Measurements from ENCODE around the gene MEX3D.

The MEX3D gene

DNA sequence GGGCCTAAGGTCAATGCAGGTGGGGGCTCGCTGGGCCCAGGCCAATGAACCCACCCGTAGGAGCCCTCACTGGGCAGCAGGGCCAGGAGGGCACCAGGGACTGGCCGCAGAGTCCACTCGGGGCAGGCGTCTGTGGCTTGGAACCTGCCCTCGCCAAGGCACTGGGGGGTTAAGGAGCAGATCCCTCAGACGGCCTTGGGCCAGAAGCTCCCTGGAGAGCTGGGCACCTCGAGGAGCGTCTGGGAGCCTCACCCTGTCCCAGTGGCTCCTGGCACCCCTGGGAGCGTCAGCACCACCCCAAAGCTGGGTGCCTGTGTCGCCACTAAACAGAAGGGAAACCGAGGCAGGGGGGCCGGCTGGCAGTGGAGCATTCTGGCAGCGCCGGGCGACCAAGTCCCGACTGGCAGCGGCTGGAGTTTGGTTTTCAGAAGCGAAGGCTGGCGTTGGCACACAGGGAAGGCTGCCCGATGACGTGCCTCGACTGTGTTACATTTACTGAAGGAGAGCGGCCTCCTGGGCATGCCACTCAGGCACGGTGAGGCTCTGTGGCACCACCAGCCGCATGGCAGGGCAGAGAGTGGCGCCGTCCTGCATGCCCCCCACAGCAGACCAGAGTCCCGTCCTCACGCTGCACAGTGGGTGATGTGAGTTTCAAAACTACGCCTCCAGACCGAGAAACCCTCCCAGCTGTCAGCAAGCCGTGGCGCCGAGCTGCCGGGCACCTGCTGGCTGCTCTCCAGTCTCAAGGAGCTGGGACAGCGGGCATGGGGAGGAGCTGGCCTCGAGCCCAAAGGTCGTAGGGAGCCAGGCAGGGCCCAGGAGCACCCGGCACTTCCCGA lies 9.2 kb upstream of the MEX3D start:
- no peak overlapping the region for H3K27ac ChIP-seq
- TF ChIP-seq ZFX (IDR thresholded peaks at IDR 0.05; ENCODE audit: borderline replicate concordance) = no peak
- TF ChIP-seq, protein P1, sequence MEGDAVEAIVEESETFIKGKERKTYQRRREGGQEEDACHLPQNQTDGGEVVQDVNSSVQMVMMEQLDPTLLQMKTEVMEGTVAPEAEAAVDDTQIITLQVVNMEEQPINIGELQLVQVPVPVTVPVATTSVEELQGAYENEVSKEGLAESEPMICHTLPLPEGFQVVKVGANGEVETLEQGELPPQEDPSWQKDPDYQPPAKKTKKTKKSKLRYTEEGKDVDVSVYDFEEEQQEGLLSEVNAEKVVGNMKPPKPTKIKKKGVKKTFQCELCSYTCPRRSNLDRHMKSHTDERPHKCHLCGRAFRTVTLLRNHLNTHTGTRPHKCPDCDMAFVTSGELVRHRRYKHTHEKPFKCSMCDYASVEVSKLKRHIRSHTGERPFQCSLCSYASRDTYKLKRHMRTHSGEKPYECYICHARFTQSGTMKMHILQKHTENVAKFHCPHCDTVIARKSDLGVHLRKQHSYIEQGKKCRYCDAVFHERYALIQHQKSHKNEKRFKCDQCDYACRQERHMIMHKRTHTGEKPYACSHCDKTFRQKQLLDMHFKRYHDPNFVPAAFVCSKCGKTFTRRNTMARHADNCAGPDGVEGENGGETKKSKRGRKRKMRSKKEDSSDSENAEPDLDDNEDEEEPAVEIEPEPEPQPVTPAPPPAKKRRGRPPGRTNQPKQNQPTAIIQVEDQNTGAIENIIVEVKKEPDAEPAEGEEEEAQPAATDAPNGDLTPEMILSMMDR (IDR thresholded peaks at IDR 0.05) = no peak

DNA sequence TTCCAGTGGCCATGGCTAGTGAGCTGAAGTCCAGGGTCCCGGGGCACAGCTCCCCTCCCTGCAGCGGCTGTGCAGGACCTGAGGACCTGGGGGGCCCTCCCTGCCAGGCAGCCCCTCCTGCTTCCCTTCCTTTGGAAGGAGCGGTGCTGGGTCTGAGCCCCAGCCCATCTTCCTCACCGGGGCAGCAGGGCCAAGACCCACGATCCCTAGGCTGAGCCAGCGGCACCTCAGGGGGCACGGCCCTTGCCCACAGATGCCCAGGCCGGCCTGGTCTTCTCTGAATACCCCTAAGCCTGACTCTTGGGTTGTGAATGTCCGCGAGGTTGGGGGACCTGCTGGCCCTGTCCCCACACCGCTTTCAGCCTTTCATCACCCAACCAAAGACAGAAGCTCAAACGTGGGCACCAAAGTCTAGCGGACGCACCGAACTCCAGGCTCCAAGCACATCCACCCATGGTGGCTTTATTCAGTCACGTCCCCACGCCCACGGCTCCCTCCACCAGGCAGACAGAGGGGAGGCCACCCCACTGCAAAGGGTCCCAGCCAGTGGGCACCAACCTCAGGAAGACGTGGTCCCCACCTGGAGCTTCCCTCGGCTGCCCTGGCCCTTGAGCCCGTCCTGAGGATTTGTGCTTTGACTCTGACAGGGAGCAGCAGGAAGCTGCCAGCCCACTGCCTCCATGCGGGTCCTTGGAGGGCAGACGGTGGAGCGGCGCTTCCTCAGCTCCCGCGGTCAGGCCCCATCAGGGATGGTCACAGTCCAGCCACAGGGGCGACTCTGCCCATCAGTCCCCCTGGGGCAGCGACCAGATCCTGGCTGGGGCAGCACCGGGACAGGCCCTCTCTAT lies 8.3 kb upstream of the MEX3D start:
- H3K27ac ChIP-seq = no peak overlapping the region
- TF ChIP-seq, protein P1 (IDR thresholded peaks at IDR 0.05) = no peak
- TF ChIP-seq ZFX (IDR thresholded peaks at IDR 0.05; ENCODE audit: borderline replicate concordance) = no peak

DNA sequence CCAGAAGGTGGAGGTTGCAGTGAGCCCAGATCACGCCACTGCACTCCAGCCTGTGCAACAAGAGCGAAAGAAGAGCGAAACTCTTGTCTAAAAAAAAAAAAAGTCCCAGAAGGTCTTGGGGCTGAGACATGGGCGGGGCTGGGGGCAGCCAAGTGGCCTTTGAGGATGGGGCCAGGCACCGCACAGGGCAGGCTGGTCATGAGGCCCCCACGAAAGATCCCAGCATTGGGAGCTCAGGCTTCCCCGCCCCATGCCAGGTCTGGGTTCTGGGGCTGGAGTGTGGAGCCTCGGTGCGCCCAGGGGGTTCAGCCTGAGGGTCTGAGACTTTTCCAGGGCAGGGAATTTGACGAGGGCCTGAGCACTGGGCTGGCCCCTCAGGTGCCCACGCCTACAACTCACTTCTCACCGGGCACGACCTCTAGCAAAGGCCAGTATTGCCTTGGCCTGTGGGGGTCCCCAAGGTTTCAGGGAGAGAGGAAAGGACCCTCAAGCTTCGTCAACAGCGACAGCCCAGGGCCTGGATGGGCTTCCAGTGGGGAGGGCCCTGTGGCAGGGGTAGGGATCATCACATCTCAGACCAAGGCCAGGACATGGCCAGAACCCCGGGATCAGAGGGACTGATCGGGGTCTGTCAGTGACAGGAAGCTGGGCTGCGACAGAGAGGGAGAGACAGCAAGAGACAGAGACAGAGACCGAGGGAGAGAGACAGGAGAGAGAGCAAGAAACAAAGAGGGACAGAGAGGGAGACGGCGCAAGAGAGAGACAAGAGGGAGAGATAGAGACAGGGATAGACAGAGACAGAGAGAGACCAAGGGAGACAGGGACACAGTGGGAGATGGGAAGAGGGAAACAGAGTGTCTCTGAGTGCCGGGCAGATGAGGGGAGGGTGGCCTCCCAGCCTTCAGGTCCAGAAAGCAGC lies 7.5 kb upstream of the MEX3D start:
- TF ChIP-seq, protein P1 (IDR thresholded peaks at IDR 0.05) = no peak
- TF ChIP-seq ZFX (IDR thresholded peaks at IDR 0.05; ENCODE audit: borderline replicate concordance) = no peak
- no peak overlapping the region for H3K27ac ChIP-seq

DNA sequence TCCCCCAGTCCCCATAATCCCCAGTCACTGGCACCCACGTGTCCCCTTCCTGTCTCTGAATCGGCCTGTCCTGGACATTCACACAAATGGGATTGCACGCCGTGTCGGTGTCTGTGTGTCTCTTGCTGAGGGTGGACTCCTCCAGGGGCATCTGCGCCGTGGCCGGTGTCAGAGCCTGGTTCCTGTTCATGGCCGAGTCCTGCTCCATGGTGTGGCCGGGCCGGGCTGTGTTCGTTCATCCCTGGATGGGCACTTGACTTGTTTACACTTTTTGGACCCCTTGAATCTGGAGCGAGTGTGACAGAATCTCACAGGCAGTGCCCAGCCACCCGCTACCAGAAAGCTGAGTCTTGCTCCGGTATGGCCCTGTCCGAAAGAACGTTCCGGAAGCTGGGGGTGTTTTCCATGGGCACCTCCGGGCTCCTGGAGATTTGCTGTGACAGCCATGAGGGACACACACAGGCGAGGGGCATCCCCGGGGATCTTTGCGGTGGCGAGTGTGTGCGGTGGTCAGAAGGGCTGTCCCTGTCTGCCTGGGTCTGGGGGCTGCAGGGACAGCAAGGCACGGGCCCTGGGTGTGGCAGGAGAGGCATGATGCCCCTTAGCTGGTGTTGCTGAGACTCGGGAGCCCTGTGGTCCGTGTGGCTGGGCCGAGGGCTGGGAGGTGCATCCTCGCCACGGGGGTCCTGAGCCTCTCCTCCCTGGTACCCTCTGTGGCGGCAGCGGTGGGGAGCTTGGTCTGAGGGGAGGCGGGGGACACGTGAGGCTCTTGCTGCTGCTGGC lies 6.4 kb upstream of the MEX3D start:
- TF ChIP-seq ZFX (IDR thresholded peaks at IDR 0.05; ENCODE audit: borderline replicate concordance) = no peak
- TF ChIP-seq, protein P1 (IDR thresholded peaks at IDR 0.05) = no peak
- H3K27ac ChIP-seq = peak overlapping the region; percentile 33; the same call in 1 of the 2 replicates

DNA sequence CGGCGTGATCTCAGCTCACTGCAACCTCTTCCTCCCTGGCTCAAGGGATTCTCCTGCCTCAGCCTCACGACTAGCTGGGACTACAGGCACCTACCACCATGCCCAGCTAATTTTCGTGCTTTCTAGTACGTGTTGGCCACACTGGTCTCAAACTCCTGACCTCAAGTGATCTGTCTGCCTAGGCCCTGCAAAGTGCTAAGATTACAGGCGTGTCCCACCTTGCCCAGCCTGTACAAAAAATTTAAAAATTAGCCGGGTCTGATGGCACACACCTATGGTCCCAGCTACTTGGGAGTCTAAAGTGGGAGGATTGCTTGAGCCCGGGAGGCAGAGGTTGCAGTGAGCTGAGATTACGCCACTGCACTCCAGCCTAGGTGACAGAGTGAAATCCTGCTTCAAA lies 4.7 kb upstream of the MEX3D start:
- no peak for TF ChIP-seq ZFX (IDR thresholded peaks at IDR 0.05; ENCODE audit: borderline replicate concordance)
- TF ChIP-seq, protein P1 (IDR thresholded peaks at IDR 0.05) = no peak

DNA sequence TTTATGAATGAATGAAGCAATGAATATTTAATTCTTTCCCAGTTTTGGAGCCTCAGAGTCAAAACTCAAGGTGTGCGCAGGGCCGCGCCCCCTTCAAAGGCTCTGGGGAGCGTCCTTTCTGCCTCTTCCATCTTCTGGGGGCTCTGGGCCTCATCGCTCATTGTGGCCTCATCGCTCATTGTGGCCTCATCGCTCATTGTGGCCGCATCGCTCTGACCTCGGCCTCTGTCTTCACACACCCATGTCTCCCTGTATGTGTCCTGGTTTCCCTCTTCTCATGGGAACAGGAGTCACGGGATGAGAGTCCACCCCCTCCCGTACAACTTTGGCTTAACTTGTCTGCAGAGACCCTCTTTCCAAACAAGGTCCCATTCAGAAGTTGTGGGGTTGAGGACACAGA lies 3.2 kb upstream of the MEX3D start:
- H3K27ac ChIP-seq = no peak overlapping the region
- TF ChIP-seq ZFX (IDR thresholded peaks at IDR 0.05; ENCODE audit: borderline replicate concordance) = no peak
- TF ChIP-seq, protein P1 (IDR thresholded peaks at IDR 0.05) = no peak

More for the DNA sequence above, 4.7 kb upstream of the MEX3D start:
- H3K27ac ChIP-seq = peak overlapping the region; percentile 33; the same call in 1 of the 2 replicates
